ENCODE results near the gene KLK14. TPM values are rescaled to one million over a fixed set of nuclear protein-coding genes. Genes with fewer than 3 reads are reported as not detected.

KLK14 gene
- total RNA-seq, 1 experiment from 2014 or later: 0.76 TPM

- H3K27ac ChIP-seq (ENCODE audit: low read depth, low read length): no peak overlapping the region
- POLR2A ChIA-PET: no interaction called here
- BruUV-seq (replicated peaks): no TSS peak
- no peak for ATAC-seq
- H2AFZ ChIP-seq (ENCODE audit: low read depth, low read length, poor library complexity, severe bottlenecking): no peak overlapping the region
- H3K9me3 ChIP-seq (ENCODE audit: control insufficient read depth in 1 of 2, insufficient read depth in 1 of 2, low read depth in 1 of 2, low read length in 2 of 2): no peaks in the 10 kb centered on the region
- H3K9ac ChIP-seq (ENCODE audit: low read length): no peak overlapping the region
- CTCF ChIA-PET: no interaction called here
- no peak for TF ChIP-seq ZBTB33 (IDR thresholded peaks at IDR 0.05; ENCODE audit: extremely low read depth, insufficient replicate concordance, low read length)
- no peak for TF ChIP-seq TCF7L2 (IDR thresholded peaks at IDR 0.05; ENCODE audit: borderline replicate concordance, extremely low read depth, insufficient read depth, insufficient read length)
- TF ChIP-seq REST (IDR thresholded peaks at IDR 0.05; ENCODE audit: low read depth): no peak
- no peak for TF ChIP-seq RAD21 (IDR thresholded peaks at IDR 0.05; ENCODE audit: low read depth)
- TF ChIP-seq FOSL1 (IDR thresholded peaks at IDR 0.05; ENCODE audit: low read depth): no peak
- TF ChIP-seq SP1 (IDR thresholded peaks at IDR 0.05; ENCODE audit: low read depth): no peak
- TF ChIP-seq POLR2AphosphoS5 (IDR thresholded peaks at IDR 0.05; ENCODE audit: low read depth, low read length): no peak
- TF ChIP-seq, protein P1, sequence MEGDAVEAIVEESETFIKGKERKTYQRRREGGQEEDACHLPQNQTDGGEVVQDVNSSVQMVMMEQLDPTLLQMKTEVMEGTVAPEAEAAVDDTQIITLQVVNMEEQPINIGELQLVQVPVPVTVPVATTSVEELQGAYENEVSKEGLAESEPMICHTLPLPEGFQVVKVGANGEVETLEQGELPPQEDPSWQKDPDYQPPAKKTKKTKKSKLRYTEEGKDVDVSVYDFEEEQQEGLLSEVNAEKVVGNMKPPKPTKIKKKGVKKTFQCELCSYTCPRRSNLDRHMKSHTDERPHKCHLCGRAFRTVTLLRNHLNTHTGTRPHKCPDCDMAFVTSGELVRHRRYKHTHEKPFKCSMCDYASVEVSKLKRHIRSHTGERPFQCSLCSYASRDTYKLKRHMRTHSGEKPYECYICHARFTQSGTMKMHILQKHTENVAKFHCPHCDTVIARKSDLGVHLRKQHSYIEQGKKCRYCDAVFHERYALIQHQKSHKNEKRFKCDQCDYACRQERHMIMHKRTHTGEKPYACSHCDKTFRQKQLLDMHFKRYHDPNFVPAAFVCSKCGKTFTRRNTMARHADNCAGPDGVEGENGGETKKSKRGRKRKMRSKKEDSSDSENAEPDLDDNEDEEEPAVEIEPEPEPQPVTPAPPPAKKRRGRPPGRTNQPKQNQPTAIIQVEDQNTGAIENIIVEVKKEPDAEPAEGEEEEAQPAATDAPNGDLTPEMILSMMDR (IDR thresholded peaks at IDR 0.05 in 2 of 3, conservative IDR thresholded peaks at IDR 0.05 in 1 of 3; ENCODE audit: borderline replicate concordance in 1 of 3, insufficient read depth in 1 of 3, low read depth in 2 of 3, low read length in 2 of 3): no peak
- TF ChIP-seq ZNF274 (IDR thresholded peaks at IDR 0.05; ENCODE audit: low read depth, low read length): no peak
- TF ChIP-seq CBX3 (IDR thresholded peaks at IDR 0.05; ENCODE audit: low read depth): no peak
- no peak for TF ChIP-seq POLR2A (IDR thresholded peaks at IDR 0.05; ENCODE audit: borderline replicate concordance, extremely low read depth, insufficient read depth, insufficient read length)
- TF ChIP-seq SRF (IDR thresholded peaks at IDR 0.05; ENCODE audit: low read depth): no peak
- no peak for TF ChIP-seq SIN3A (IDR thresholded peaks at IDR 0.05; ENCODE audit: low read depth)
- TF ChIP-seq, protein P2, sequence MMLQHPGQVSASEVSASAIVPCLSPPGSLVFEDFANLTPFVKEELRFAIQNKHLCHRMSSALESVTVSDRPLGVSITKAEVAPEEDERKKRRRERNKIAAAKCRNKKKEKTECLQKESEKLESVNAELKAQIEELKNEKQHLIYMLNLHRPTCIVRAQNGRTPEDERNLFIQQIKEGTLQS (IDR thresholded peaks at IDR 0.05): no peak
- no peak for TF ChIP-seq MAX (IDR thresholded peaks at IDR 0.05)
- TF ChIP-seq JUND (IDR thresholded peaks at IDR 0.05): no peak
- TF ChIP-seq CEBPB (IDR thresholded peaks at IDR 0.05; ENCODE audit: low read depth): no peak
- TF ChIP-seq EZH2 (IDR thresholded peaks at IDR 0.05): no peak
- TF ChIP-seq ELF1 (IDR thresholded peaks at IDR 0.05; ENCODE audit: borderline replicate concordance, low read depth): no peak
- H3K4me1 ChIP-seq (ENCODE audit: control insufficient read depth in 1 of 2, insufficient read depth in 2 of 2, low read length in 2 of 2): peaks cover 0 to 8% of the 10 kb centered on the region in 2 experiments; a peak in 1 of 4 replicates
- H3K79me2 ChIP-seq (ENCODE audit: insufficient read depth, low read length): no peaks in the 10 kb centered on the region
- H3K36me3 ChIP-seq (ENCODE audit: control insufficient read depth in 1 of 2, insufficient read depth in 2 of 2, low read length in 2 of 2): no peaks in the 10 kb centered on the region
- H3K4me2 ChIP-seq (ENCODE audit: low read length): no peak overlapping the region
- intact Hi-C loops (cut with micrococcal nuclease): no loop called here
- H4K20me1 ChIP-seq (ENCODE audit: insufficient read depth): no peaks in the 10 kb centered on the region
- no peaks in the 10 kb centered on the region for H3K9me2 ChIP-seq (ENCODE audit: insufficient read depth)
- RAD21 ChIA-PET (ENCODE audit: low non-redundant PET in 1 of 2, low total read pairs in 2 of 2, uncharacterized antibody in 2 of 2, unreplicated experiment in 2 of 2): no interaction called here
- no peak overlapping the region for H3K4me3 ChIP-seq (replicated peaks in 1 of 2; ENCODE audit: low read depth in 1 of 2, low read length in 2 of 2)
- no peak for DNase-seq (ENCODE audit: low read depth, low spot score)
- no peaks in the 10 kb centered on the region for H3K27me3 ChIP-seq (ENCODE audit: insufficient read depth, low read length)
Measured at GRCh38 chr19:51121257-51121656, 38.6 kb upstream of the KLK14 start.

Data from HCT116 (cell line).